Thoracic aorta (tissue), 2 donors: Measurements from ENCODE around the gene ITPKC. TPM values are rescaled to one million over a fixed set of nuclear protein-coding genes. Genes with fewer than 3 reads are reported as not detected.

Source experiments
- ATAC-seq: fragments of 150-250 bp; one replicate; pipeline ENCODE4 v1.8.0; 2017; ENCODE audit warnings: low read depth; ENCODE audit not compliant: insufficient number of reproducible peaks, low FRiP score
- DNase-seq: peaks from one replicate; pipeline ENCODE4 v3.0.0-alpha.2; 2020; ENCODE audit warnings: low spot score
- H3K27ac ChIP-seq, 2 donors: fragments of 200-600 bp; sonication (generic); 1 replicate in 1 of 2; 2 replicates in 1 of 2; pipeline ENCODE4 v1.5.1; 2016; ENCODE audit warnings: mild to moderate bottlenecking in 2 of 2, moderate library complexity in 2 of 2
- H3K27me3 ChIP-seq: fragments of 200-600 bp; sonication (generic); replicated peaks from 2 replicates; pipeline ENCODE4 v1.6.0; 2016; ENCODE audit warnings: mild to moderate bottlenecking; ENCODE audit not compliant: insufficient read depth
- H3K36me3 ChIP-seq: fragments of 200-600 bp; sonication (generic); one replicate; pipeline ENCODE4 v1.5.1; 2016
- H3K4me1 ChIP-seq, 2 donors: fragments of 200-600 bp; sonication (generic); 1 replicate in 1 of 2; 2 replicates in 1 of 2; pipeline versions ENCODE4 v1.5.1 to v1.6.0; 2016; ENCODE audit warnings: low read depth in 2 of 2, mild to moderate bottlenecking in 1 of 2; ENCODE audit not compliant: control insufficient read depth in 1 of 2
- H3K4me3 ChIP-seq: fragments of 200-600 bp; sonication (generic); 2 replicates; pipeline ENCODE4 v1.5.1; 2016; ENCODE audit warnings: mild to moderate bottlenecking
- H3K9me3 ChIP-seq: fragments of 200-600 bp; sonication (generic); 2 replicates; pipeline ENCODE4 v1.5.1; 2016
- total RNA-seq, 2 donors: library from RNA; depleted of rRNA; stranded (reverse); fragments of >200 nt; gene quantifications; one replicate each; pipeline versions ENCODE4 v1.1.0 to v1.2.3, GENCODE V29; 2016
- TF ChIP-seq, protein P1 (sequence below): fragments of 200-600 bp; sonication (generic); IDR thresholded peaks from one replicate; pipeline ENCODE4 v1.5.1; 2019; ENCODE audit warnings: antibody characterized with exemption

ITPKC gene
- total RNA-seq, 2 donors from 2014 or later: 45.4 to 79.4 TPM

DNA sequence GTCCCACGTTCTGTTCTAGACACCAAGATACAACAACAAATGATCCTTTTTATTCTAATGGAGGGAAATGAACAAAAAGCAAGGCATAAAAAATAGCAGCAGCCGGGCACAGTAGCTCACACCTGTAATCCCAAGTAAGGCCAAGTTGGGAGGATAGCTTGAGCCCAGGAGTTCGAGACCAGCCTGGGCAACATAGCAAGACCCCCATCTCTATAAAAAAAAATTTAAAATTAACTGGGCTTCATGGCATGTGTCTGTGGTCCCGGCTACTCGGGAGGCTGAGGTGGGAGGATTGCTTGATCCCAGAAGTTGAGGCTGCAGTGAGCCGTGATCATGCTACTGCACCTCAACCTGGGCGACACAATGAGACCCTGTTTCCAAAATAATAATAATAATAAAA, 59.5 kb downstream of the ITPKC start:
- DNase-seq: no peak
- Histone ChIP-seq H3K4me3 (no peak overlapping the region), H3K27ac (peak overlapping the region; percentile 87 to 99), H3K27me3 (no peaks in the 10 kb centered on the region), H3K36me3 (no peaks in the 10 kb centered on the region), H3K4me1 (peaks cover 13 to 23% of the 10 kb centered on the region in 2 donors), H3K9me3 (no peaks in the 10 kb centered on the region)
- TF ChIP-seq, protein P1, sequence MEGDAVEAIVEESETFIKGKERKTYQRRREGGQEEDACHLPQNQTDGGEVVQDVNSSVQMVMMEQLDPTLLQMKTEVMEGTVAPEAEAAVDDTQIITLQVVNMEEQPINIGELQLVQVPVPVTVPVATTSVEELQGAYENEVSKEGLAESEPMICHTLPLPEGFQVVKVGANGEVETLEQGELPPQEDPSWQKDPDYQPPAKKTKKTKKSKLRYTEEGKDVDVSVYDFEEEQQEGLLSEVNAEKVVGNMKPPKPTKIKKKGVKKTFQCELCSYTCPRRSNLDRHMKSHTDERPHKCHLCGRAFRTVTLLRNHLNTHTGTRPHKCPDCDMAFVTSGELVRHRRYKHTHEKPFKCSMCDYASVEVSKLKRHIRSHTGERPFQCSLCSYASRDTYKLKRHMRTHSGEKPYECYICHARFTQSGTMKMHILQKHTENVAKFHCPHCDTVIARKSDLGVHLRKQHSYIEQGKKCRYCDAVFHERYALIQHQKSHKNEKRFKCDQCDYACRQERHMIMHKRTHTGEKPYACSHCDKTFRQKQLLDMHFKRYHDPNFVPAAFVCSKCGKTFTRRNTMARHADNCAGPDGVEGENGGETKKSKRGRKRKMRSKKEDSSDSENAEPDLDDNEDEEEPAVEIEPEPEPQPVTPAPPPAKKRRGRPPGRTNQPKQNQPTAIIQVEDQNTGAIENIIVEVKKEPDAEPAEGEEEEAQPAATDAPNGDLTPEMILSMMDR: no peak
- ATAC-seq: no peak

DNA sequence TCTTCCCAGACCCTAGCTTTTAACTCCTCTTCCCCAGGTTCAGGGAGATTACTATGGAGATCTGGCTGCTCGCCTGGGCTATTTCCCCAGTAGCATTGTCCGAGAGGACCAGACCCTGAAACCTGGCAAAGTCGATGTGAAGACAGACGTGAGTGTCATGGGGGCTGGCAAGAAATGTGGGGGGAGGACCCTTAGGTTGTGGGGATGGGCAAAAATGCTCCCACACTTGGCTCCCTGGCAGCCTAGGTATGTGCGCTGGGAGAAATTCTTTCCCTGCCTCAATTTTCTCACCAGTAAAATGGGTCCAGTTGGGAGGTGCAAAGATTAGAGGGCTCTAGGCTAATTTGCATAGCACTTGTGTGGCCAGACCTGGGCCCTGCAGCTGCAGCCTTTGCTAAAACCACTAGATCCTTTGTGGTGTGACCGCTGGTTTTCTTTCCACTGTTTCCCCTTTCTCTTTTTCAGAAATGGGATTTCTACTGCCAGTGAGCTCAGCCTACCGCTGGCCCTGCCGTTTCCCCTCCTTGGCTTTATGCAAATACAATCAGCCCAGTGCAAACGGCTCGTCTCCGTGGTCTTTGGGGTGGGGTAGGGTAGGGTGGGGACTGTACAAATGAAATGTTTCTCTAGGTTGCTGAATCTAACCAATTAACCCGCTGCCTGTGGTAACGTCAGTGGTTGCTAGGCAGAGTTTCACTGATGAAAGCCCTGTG, 60.2 kb downstream of the ITPKC start:
- H3K4me1 ChIP-seq: peaks cover 13 to 23% of the 10 kb centered on the region in 2 donors
- peak; percentile 87 for DNase-seq
- no peaks in the 10 kb centered on the region for H3K36me3 ChIP-seq
- ATAC-seq: peak; percentile 89
- H3K9me3 ChIP-seq: no peaks in the 10 kb centered on the region
- TF ChIP-seq, protein P1: no peak
- H3K27ac ChIP-seq: peak overlapping the region; percentile 87 to 99
- H3K4me3 ChIP-seq: peak overlapping the region; percentile 70
- H3K27me3 ChIP-seq: no peaks in the 10 kb centered on the region

DNA sequence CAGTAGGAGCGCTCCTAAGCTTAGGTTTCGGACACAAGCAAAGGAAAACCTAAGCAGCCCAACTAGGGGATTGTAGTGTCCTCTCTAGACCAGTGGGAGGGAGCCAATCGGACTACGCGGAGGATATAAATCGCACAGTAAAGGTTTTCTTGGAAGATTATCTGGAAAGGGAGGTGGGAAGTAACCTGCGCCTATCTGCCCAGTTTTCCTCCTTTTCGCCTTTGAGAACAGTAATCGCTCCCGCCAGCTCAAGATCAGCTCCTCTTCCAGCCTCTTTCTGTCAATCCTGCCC, 60.7 kb downstream of the ITPKC start:
- Histone ChIP-seq H3K9me3 (no peaks in the 10 kb centered on the region), H3K4me3 (peak overlapping the region; percentile 70), H3K4me1 (peaks cover 13 to 23% of the 10 kb centered on the region in 2 donors), H3K27ac (peak overlapping the region; percentile 87 to 99), H3K36me3 (no peaks in the 10 kb centered on the region), H3K27me3 (no peaks in the 10 kb centered on the region)
- DNase-seq (no peak), ATAC-seq (no peak)
- TF ChIP-seq, protein P1: no peak

DNA sequence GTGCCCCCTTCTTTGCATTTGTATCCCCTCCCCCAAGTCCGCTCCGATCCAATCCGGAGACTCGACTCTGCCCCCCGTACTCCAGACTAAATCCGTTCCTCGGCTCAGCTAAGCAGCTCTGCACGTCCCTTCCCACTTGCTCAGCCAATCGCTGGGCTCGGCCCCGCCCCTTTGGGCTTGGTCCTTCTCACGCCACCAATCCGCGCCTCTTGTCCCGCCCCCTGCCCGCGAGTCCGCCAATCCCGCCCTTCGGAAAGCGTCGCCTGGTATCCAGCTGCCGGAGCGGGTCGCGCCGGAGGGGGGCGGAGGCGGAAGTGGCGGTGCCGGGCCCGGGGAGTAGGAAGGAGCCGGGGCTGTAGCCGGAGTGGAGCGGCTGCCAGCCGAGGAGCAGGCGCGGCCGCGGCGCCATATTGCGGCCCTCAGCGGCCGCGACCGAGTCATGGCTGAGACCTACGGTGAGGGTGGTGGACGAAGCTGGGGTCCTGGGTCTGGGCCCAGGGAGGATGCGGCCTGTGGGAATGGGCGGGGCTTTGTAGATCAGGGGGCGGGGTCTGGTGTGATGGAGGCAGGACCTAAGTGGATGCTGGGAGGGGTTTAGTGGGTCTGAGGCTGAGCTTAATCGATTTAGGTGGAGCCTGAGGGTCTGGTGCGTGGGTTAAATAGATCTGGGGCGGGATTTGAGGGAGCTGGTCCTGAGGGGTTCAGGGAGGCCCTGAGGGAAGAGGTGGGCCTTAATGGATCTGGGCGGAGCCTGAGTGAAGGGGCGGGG, 61.2 kb downstream of the ITPKC start, which contains the start of gene RAB4B:
Gene RAB4B, plus strand, starts transcription at position 311 of the 769 bp plus-strand sequence. Its CDS starts 129 bp downstream, at position 440.
- Histone ChIP-seq H3K36me3 (no peaks in the 10 kb centered on the region), H3K4me1 (peaks cover 13 to 23% of the 10 kb centered on the region in 2 donors), H3K27me3 (no peaks in the 10 kb centered on the region), H3K27ac (peak within 1 kb of the TSS; percentile 87 to 99), H3K4me3 (peak within 1 kb of the TSS; percentile 70), H3K9me3 (no peaks in the 10 kb centered on the region)
- DNase-seq (peak; percentile 99), ATAC-seq (peak; percentile 93)
- TF ChIP-seq, protein P1: no peak

DNA sequence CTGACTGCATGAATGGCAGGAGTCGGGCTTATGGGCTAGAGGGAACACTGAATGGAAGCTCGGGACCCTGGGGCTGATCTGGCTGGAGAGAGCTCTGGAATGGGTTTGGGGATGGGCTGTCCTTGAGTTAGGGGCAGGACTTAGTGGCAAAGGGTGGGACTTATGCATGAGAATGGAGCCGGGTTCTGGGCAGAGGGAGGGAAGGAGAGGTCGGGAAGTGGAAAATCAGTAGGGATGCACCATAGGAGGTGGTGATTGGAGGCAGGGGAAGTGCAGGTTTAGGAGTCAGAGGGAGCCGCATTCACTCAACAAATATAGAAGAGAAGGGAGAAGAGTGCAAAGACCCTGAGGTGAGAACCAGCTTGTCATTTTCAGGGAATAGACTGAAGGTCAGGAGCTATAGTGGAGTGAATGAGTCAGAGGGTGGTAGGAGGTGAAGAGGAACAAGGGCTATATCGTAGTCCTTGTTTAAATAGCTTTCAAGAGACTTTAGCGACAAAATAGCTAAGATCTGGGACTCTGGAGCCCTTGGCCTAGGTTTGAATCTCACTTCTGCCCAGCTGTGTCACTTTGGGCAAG, 61.9 kb downstream of the ITPKC start:
- Histone ChIP-seq H3K36me3 (no peaks in the 10 kb centered on the region), H3K27ac (peak overlapping the region; percentile 87 to 99), H3K27me3 (no peaks in the 10 kb centered on the region), H3K4me3 (peak overlapping the region; percentile 70), H3K4me1 (peaks cover 13 to 23% of the 10 kb centered on the region in 2 donors), H3K9me3 (no peaks in the 10 kb centered on the region)
- DNase-seq (no peak), ATAC-seq (no peak)
- TF ChIP-seq, protein P1: no peak
